Gastrocnemius medialis (tissue), 4 donors: Measurements from ENCODE around the gene POLD1.

ENCODE experiments used
- POLR2A ChIP-seq, 2 donors: fragments of 450-650 bp; IDR thresholded peaks; one replicate each; pipeline ENCODE4 v1.6.1; 2017; ENCODE audit warnings: antibody characterized with exemption in 2 of 2, mild to moderate bottlenecking in 2 of 2, moderate library complexity in 2 of 2
- TF ChIP-seq, protein P1 (sequence below), 5 experiments: fragments of 450-650 bp in 3 of 5; fragments of 200-600 bp in 2 of 5; sonication (generic) in 2 of 5; IDR thresholded peaks in 4 of 5; conservative IDR thresholded peaks in 1 of 5; 1 replicate in 4 of 5; 2 replicates in 1 of 5; pipeline ENCODE4 v1.5.1; 2016 to 2019; ENCODE audit warnings: antibody characterized with exemption in 5 of 5, mild to moderate bottlenecking in 3 of 5, moderate library complexity in 3 of 5

DNA sequence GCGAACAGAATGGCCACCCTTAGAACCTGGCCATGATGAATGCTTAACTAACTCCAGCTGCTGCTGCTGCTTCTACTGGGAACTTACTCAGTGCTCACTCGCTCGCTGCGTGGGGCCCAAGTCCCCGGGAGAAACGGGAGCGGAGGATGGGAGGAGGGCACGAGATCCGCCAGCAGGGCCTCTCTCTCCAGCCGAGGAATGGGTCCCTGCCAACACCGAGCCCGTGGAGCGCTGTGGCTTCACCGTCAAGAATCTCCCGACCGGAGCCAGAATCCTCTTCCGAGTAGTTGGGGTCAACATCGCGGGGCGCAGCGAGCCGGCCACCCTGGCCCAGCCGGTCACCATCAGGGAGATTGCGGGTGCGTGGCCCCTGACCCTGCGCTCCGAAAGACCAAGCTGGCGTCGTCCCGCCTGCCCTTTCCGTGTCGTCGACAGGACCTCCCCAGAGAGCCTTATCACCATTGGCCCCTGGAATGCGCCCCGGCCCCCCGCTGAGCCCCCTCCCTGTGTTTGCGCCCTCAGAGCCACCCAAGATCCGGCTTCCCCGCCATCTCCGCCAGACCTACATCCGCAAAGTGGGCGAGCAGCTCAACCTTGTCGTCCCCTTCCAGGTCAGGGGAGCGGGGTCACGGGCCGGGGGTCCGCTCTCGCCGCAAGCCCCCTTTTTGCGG, 74.4 kb downstream of the POLD1 start:
- TF ChIP-seq, protein P1, sequence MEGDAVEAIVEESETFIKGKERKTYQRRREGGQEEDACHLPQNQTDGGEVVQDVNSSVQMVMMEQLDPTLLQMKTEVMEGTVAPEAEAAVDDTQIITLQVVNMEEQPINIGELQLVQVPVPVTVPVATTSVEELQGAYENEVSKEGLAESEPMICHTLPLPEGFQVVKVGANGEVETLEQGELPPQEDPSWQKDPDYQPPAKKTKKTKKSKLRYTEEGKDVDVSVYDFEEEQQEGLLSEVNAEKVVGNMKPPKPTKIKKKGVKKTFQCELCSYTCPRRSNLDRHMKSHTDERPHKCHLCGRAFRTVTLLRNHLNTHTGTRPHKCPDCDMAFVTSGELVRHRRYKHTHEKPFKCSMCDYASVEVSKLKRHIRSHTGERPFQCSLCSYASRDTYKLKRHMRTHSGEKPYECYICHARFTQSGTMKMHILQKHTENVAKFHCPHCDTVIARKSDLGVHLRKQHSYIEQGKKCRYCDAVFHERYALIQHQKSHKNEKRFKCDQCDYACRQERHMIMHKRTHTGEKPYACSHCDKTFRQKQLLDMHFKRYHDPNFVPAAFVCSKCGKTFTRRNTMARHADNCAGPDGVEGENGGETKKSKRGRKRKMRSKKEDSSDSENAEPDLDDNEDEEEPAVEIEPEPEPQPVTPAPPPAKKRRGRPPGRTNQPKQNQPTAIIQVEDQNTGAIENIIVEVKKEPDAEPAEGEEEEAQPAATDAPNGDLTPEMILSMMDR (IDR thresholded peaks at IDR 0.05 in 4 of 5, conservative IDR thresholded peaks at IDR 0.05 in 1 of 5): no peak
- TF ChIP-seq POLR2A (IDR thresholded peaks at IDR 0.05): no peak
